Superior temporal gyrus (tissue), 1 donor: Measurements from ENCODE around the gene FAM76A.
"Not testable (repeated sequence)": the region's sequence is repeated elsewhere in the genome, so short reads cannot be mapped to it uniquely, and the experiment has no call there.

Experiments used
- DNase-seq: peaks from one replicate; pipeline ENCODE4 v3.0.0-alpha.2; 2016; ENCODE audit errors: extremely low spot score

Gene FAM76A

DNA sequence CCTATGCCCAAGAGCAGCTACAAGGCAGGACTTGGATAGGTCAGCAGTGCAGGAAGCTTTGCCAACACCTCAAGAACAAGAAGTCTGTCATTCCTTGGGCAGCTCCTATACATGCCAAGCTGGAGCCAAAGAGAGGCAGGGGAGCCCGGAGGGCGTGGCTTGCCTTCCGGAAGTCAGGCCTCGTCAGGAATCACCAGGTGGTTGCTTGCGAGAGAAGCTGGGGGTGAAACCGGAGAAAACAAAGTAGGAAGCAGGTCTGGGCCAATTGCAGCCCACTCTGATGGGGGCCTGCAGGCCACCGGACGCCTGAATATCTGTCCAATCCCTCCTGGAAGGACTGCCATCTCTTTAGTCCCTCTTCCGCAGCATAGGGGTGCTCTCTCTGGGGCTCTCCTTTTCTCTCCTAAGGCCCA is 794 bp upstream of the FAM76A start:
- no peak for DNase-seq

- peak; percentile 20 for DNase-seq
These were observed 648 bp downstream of the FAM76A start for GRCh38 chr1:27726173-27727044.

DNA sequence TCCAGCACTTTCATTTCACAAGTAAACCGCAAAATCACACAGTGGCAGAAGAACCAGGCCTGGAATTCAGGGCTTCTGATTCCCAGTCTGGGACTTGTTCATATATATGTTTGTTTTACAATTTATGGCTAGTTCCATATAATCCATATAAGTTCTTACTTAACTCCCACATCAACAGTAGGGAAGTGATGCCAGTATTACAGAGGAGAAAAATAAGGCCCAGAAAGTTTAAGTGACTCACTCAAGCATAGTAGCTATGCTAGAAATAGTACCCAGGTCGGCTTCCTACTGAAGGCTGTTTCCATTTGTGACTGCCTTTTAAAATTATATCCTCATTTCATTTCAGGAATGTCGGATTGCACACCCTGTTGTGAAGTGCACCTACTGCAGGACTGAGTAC is 1.4 kb downstream of the FAM76A start:
- no peak for DNase-seq

GRCh38 chr1:27736252-27736651 is 10.5 kb downstream of the FAM76A start:
- no peak for DNase-seq

DNA sequence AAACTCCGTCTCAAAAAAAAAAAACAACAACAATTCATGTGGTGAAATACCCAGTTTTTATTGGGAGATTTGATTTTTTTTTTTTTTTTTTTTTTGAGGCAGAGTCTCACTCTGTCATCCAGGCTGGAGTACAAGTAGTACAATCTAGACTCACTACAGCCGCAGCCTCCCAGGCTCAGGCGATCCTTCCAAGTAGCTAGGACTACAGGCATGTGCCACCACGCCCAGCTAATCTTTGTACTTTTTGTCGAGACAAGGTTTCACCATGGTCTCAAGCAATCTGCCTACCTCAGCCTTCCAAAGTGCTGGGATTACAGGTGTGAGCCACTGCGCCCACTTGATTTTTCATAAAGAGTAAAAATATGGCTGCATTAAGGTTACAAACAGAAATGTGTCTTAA is 15.4 kb downstream of the FAM76A start:
- DNase-seq, result no peak

DNA sequence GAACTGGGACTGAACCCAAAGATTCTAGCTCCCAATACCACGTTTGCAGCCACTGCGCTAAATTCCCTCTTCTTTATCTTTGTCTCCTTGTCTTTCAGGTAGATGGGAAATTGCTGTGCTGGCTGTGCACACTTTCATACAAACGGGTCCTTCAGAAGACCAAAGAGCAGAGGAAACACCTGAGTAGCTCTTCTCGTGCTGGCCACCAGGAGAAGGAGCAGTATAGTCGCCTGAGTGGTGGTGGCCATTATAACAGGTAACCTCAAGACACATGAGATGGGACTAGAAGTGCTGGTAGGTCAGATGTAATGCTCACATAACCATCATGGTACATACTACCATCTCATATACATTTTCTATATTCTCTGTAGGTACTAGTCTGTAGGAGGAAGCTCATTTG is 18.8 kb downstream of the FAM76A start:
- DNase-seq, result no peak

GRCh38 chr1:27745466-27745865 is 19.7 kb downstream of the FAM76A start:
- DNase-seq, result no peak

- DNase-seq, result no peak
These were observed 26.6 kb downstream of the FAM76A start for GRCh38 chr1:27752360-27752759.

GRCh38 chr1:27755286-27755685 is 29.5 kb downstream of the FAM76A start:
- no peak for DNase-seq

DNA sequence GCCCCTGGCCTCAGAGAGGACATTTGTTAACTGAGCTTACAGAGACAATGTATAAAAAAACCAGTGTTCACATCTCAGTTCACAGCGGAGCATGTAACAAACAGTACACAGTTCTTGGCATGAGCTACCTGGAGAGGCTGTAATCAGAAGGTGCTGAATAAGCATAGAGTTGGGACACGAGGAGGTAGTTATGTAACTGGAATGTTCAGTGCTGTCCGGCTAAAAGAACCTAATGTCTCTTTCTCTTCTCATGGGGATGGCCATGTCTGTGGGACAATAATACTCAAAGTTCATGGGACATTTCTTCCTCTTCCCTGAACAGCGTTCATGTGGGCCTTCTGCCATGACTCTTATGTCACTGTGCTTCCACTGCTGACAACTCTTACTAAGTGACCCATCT is 30.1 kb downstream of the FAM76A start:
- no peak for DNase-seq

DNA sequence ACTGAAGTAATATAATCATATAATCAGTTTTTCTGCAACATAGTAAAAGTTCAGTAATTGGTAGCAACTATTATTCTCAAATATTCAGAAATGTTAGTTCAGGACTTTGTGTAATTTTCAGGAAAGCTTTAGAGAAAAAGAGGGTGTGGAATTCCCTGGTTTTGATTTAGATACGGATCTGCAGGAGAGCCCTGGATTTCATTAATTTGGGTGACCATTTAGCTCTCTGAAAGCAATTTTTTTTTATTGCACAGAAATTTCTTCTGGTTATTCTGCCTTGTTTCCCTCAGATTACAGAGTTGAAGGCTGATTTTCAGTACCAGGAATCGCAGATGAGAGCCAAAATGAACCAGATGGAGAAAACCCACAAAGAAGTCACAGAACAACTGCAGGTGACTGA is 33.5 kb downstream of the FAM76A start:
- no peak for DNase-seq

DNA sequence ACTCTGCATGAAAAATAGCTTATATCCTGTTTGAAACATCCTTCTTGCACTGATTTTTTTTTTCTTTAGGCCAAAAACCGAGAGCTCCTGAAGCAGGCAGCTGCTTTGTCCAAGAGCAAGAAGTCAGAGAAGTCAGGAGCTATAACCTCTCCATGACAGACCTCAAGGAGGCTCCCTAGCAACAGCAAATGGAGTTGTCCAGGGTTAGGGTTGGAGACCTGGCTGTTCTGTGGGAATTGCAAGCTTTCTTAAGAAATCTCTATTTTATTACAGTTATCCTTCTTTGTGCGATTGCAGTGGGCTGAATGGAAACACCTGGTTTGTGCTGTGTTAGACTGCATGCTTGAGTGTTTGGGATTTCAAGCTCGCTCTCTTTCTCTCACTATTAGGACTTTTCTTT is 34.7 kb downstream of the FAM76A start:
- no peak for DNase-seq

DNA sequence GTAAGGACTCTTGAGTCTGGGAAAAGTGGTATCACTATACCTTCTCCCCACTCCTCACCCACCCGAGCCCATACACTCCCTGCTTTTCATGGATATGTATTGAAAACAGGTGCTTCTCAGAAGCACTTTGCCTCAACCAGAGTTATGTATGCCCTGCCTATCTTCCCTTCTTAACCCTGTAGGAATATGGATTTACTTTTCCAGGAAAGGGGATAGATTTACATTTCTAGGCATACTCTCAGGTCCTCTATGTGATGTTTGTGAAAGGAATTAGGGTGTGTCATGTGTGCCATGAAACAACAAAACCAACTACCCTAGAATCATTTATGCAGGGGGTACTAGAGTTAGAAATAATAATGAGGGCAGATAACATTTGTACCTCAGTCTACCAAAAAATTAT is 36.3 kb downstream of the FAM76A start:
- DNase-seq, result no peak

GRCh38 chr1:27763358-27763757 is 37.6 kb downstream of the FAM76A start:
- no peak for DNase-seq

GRCh38 chr1:27770293-27770830 is 44.6 kb downstream of the FAM76A start:
- no peak for DNase-seq

DNA sequence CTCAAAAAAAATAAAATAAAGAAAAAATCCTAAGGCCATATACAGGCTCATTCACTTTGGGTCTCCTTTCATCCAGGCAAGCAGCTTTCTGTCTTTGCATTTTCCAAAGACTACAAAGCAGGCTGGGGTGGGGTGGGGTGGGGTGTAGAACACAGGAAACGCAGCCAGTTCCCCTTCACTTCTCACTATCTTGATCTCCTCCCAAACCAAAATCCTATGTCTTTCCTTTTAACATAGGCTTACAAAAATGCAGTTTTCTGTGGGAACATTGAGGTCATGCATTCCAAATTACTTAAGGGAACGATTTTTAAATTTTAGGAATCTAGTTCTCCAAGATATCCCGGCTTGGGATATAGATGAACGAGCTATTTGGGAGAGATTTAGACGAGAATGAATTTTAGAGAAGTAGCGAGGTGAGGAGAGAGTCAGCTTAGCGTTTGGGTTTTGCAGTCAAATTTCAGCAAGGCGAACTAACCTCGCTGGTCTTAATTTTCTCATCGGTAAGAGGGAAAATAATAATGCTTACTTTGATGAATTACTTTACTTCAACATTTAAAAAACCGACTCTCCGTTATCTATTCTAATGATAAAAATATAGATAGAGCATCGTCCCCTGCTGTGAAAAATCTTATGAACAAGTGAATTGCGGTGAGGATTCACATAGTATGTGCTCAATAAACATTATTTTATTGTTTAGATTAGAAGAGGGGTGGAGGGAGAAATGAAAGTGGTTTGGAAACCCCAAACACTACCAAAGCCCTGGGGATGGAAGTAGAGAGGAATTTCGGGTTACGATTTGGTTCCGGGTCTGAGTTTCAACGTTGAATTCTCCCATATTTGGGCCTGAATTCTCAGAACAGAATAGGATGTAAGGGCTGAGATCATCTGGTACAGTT is 46.5 kb downstream of the FAM76A start:
- DNase-seq, result no peak

DNA sequence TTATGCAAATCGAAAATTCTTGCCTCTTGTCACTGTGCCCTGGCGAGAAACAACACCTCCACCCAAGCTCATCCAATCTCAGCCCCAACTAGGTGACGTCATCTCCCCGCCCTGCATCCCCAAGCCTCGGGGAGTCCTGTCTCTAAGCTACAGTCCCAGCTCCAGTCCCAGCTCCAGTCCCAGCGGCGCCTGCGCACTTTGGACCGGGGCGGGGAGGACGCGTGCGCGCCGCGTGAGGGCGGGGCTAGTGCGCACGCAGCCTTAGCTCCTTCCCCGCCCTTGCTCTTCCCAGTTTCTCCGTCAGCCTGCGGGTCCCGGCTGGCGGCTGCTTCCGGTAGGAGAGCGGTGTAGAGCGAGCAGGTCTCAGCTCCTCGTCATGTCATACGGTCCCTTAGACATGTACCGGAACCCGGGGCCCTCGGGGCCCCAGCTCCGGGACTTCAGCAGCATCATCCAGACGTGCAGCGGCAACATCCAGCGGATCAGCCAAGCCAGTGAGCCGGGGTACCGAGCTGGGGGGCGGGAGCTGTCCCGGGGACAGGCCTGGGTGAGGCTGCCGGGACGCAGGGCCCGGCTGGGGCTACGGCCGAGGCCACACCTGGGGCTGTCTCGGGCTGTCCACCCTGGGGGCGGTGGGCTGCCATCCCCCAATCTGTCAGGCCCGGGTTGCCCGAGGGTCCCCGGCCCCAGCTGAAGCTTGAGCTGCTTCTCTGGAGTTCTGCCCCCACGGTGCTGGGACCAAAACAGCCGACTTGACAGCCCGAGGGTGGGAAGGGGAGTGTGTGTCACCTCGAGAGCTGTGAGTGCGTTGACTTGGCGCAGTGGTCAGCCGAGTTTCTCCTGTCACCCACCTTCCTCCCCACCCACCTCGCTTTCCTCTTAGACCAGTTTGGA is 47.4 kb downstream of the FAM76A start, which contains the start of gene STX12:
Gene STX12 (plus strand): TSS at position 288 of the 894 bp plus-strand sequence. CDS start 89 bp downstream, at position 377.
- peak; percentile 98 for DNase-seq

DNA sequence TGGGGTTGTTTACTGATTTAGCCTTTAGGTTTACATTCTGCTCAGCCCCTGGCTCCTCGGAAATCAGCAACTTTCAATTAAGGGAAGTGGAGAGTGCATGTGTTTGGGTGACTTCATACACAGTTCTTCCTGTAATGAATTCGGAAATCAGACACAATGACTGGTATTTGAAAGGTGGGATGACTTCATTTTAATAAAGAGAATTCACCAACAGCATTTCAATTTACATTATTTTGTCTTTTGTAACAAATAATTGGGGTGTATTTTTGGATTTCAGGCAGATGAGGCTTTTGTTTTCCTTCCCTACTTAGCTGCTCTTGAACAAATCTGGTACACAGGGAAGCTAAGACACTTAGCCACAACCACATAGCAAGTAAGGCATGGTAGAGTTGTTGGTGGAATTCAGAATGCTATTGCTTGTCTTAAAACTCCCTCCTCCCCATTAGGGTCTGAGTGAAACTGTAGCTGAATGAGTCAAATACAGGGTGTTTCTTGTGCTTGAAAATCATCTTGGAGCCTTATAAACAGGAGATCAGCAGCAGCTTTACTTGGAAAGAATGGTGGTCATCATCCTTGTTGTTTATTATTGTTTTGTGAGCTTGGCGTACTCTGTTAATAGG is 48.2 kb downstream of the FAM76A start:
- DNase-seq, result no peak

- no peak for DNase-seq
These were observed 48.9 kb downstream of the FAM76A start for GRCh38 chr1:27774654-27775053.

- DNase-seq, result not testable (repeated sequence)
These were observed 49.6 kb downstream of the FAM76A start for GRCh38 chr1:27775336-27775735.

DNA sequence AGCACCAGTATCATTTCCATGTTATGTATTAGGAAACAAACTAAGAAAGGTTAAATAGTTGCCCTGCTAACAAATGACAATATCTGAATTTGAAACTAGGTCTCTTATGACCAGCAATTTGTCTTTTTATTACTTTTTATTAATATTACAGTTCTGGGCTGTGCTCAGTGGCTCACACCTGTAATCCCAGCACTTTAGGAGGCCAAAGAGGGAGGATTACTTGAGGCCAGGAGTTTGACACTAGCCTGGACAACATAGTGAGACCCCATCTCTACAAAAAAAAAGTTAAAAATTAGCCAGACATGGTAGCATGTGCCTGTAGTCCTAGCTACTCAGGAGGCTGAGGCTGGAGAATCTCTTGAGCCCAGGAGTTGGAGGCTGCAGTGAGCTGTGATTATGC is 50.5 kb downstream of the FAM76A start:
- DNase-seq, result not testable (repeated sequence)
